ENCODE results near the gene GFPT2. TPM values are rescaled to one million over a fixed set of nuclear protein-coding genes. Genes with fewer than 3 reads are reported as not detected.

The GFPT2 gene
- total and polyA plus RNA-seq, 4 experiments from 2014 or later: 0.12 to 1.00 (median 0.13) TPM; not detected in 1

GRCh38 chr5:180335614-180336233 is 17.4 kb downstream of the GFPT2 start:
- Mint-ChIP-seq H3K4me3 (no peak overlapping the region), H3K27ac (no peak overlapping the region), H3K27me3 (peaks cover 12 to 16% of the 10 kb centered on the region in 2 donors), H3K4me1 (no peaks in the 10 kb centered on the region), H3K9me3 (no peaks in the 10 kb centered on the region), H3K36me3 (no peaks in the 10 kb centered on the region)
- ChIA-PET POLR2A (ENCODE audit: partially characterized antibody) (no interaction called here), CTCF (ENCODE audit: partially characterized antibody) (interaction anchor here (3.5 kb wide), 1 partner anchor 7 kb away, joined by 20 read pairs; no protein-coding TSS in a partner anchor)
- Histone ChIP-seq H3K27me3 (ENCODE audit: insufficient read depth, low read length) (no peaks in the 10 kb centered on the region), H3K4me1 (ENCODE audit: insufficient read depth, low read length) (no peaks in the 10 kb centered on the region), H3K4me3 (ENCODE audit: low read length in 2 of 2) (no peak overlapping the region), H3K36me3 (ENCODE audit: insufficient read depth, low read length) (no peaks in the 10 kb centered on the region), H3K9me3 (ENCODE audit: control insufficient read depth in 1 of 2, low read length in 2 of 2) (no peaks in the 10 kb centered on the region), H3K27ac (ENCODE audit: low read depth, low read length) (no peak overlapping the region)
- intact Hi-C loops (cut with micrococcal nuclease): no loop called here
- DNase-seq: no peak

DNA sequence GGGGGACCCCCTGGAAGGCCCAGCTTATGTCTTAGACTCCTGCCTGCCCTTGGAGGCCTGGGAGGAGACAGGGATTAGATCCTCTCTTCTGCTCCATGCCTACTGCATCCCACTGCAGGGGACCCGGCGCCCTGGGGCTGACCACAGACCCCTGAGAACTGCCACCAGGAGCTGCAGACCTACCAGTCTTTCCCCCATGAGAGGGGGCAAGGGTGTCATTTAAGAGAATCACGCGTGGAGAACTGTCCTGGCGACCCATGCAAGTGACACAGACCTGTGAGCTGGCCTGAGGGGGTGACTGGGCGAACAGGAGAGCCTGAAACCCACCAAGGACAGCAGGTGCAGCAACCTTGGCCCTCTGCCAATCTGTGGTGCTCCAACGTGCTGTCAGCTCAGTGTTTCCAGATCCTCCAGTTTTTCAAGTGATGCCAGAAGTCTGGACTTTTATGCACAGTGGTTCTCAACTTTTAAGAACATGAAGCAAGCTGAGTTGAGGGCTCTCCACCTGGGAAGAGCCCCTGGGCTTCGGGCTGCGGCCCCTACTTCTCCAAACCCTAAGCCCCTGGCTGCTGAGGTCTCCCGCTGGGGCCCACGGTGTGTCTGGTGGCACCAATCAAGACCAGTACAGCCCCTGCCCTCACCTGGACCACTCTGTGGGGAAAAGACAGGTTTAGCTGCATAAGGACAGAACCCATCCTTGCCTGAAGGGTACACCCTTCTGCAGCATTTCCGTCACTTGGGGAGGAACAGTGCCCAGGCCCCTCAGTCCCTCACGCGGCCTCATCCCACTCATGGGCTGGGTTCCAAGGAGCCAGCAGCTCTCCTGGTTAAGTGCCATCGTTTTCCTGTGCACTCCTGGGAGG is 18.2 kb downstream of the GFPT2 start:
- Mint-ChIP-seq H3K4me1 (no peaks in the 10 kb centered on the region), H3K4me3 (no peak overlapping the region), H3K36me3 (no peaks in the 10 kb centered on the region), H3K27ac (no peak overlapping the region), H3K9me3 (no peaks in the 10 kb centered on the region), H3K27me3 (peaks cover 12 to 16% of the 10 kb centered on the region in 2 donors)
- Histone ChIP-seq H3K9me3 (ENCODE audit: control insufficient read depth in 1 of 2, low read length in 2 of 2) (no peaks in the 10 kb centered on the region), H3K36me3 (ENCODE audit: insufficient read depth, low read length) (no peaks in the 10 kb centered on the region), H3K4me3 (ENCODE audit: low read length in 2 of 2) (no peak overlapping the region), H3K27me3 (ENCODE audit: insufficient read depth, low read length) (no peaks in the 10 kb centered on the region), H3K4me1 (ENCODE audit: insufficient read depth, low read length) (no peaks in the 10 kb centered on the region), H3K27ac (ENCODE audit: low read depth, low read length) (no peak overlapping the region)
- ChIA-PET CTCF (ENCODE audit: partially characterized antibody) (no interaction called here), POLR2A (ENCODE audit: partially characterized antibody) (interaction anchor here (1.0 kb wide), 1 partner anchor 42 kb away, joined by 3 read pairs; no protein-coding TSS in a partner anchor)
- intact Hi-C loops (cut with micrococcal nuclease): no loop called here
- no peak for DNase-seq

- no peak overlapping the region for H3K4me3 Mint-ChIP-seq
These were observed 19.0 kb downstream of the GFPT2 start for GRCh38 chr5:180334176-180334575.

DNA sequence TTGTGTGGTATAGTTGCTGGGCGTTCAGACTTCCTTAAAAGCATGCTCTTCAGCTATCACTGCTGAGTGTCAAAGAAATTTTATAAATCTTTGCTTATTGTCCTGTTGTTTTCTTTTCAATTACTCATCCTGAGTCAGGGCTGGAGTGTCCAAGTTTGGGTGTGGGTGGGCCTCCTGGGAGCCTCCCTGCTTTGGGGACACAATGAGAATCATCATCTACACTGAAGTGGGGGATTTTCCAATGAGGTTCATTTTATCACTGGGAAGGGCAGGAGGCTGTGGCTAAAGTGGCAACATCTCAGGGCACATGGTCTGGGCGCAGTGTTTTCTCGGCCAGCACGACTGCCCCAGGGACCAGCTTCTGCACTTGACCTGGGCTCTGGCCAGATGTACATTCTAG is 19.5 kb downstream of the GFPT2 start:
- H3K9me3 ChIP-seq (ENCODE audit: control insufficient read depth in 1 of 2, low read length in 2 of 2): no peaks in the 10 kb centered on the region
- Mint-ChIP-seq H3K9me3 (no peaks in the 10 kb centered on the region), H3K4me1 (peaks cover 0 to 3% (median 0%) of the 10 kb centered on the region in 4 donors), H3K4me3 (no peak overlapping the region), H3K27ac (no peak overlapping the region), H3K27me3 (peaks cover 8 to 12% of the 10 kb centered on the region in 2 donors), H3K36me3 (no peaks in the 10 kb centered on the region)
- no peak for DNase-seq
- no peak overlapping the region for H3K27ac ChIP-seq (ENCODE audit: low read depth, low read length)
- H3K36me3 ChIP-seq (ENCODE audit: insufficient read depth, low read length): no peaks in the 10 kb centered on the region
- no peak overlapping the region for H3K4me3 ChIP-seq (ENCODE audit: low read length in 2 of 2)
- no peaks in the 10 kb centered on the region for H3K27me3 ChIP-seq (ENCODE audit: insufficient read depth, low read length)
- H3K4me1 ChIP-seq (ENCODE audit: insufficient read depth, low read length): no peaks in the 10 kb centered on the region
- ChIA-PET POLR2A (ENCODE audit: partially characterized antibody) (interaction anchor here (1.0 kb wide), 1 partner anchor 41 kb away, joined by 3 read pairs; no protein-coding TSS in a partner anchor), CTCF (ENCODE audit: partially characterized antibody) (interaction anchor here (1.0 to 3.9 kb wide), 2 partner anchors 18 to 39 kb away, joined by 3 to 16 read pairs; no protein-coding TSS in a partner anchor)
- intact Hi-C loops (cut with micrococcal nuclease): no loop called here

More at GRCh38 chr5:180334176-180334575, 19.0 kb downstream of the GFPT2 start:
- intact Hi-C loops (cut with micrococcal nuclease): no loop called here
- H3K9me3 Mint-ChIP-seq: no peaks in the 10 kb centered on the region
- no peak overlapping the region for H3K4me3 ChIP-seq (ENCODE audit: low read length in 2 of 2)
- H3K27ac ChIP-seq (ENCODE audit: low read depth, low read length): no peak overlapping the region
- H3K36me3 Mint-ChIP-seq: no peaks in the 10 kb centered on the region
- H3K4me1 ChIP-seq (ENCODE audit: insufficient read depth, low read length): no peaks in the 10 kb centered on the region
- H3K27ac Mint-ChIP-seq: no peak overlapping the region
- H3K36me3 ChIP-seq (ENCODE audit: insufficient read depth, low read length): no peaks in the 10 kb centered on the region
- no peaks in the 10 kb centered on the region for H3K4me1 Mint-ChIP-seq
- no peak for DNase-seq
- peaks cover 8 to 12% of the 10 kb centered on the region in 2 donors for H3K27me3 Mint-ChIP-seq
- H3K27me3 ChIP-seq (ENCODE audit: insufficient read depth, low read length): no peaks in the 10 kb centered on the region
- ChIA-PET CTCF (ENCODE audit: partially characterized antibody) (interaction anchor here (1.0 kb wide), 1 partner anchor 18 kb away, joined by 3 read pairs; no protein-coding TSS in a partner anchor), POLR2A (ENCODE audit: partially characterized antibody) (interaction anchor here (1.0 kb wide), 1 partner anchor 41 kb away, joined by 3 read pairs; no protein-coding TSS in a partner anchor)
- H3K9me3 ChIP-seq (ENCODE audit: control insufficient read depth in 1 of 2, low read length in 2 of 2): no peaks in the 10 kb centered on the region

- Mint-ChIP-seq H3K4me1 (peaks cover 0 to 5% (median 0%) of the 10 kb centered on the region in 4 donors), H3K36me3 (no peaks in the 10 kb centered on the region), H3K27ac (no peak overlapping the region), H3K27me3 (peaks cover 8 to 12% of the 10 kb centered on the region in 2 donors), H3K9me3 (no peaks in the 10 kb centered on the region), H3K4me3 (no peak overlapping the region)
- intact Hi-C loops (cut with micrococcal nuclease): no loop called here
- ChIA-PET POLR2A (ENCODE audit: partially characterized antibody) (no interaction called here), CTCF (ENCODE audit: partially characterized antibody) (interaction anchor here (3.9 kb wide), 1 partner anchor 39 kb away, joined by 16 read pairs; no protein-coding TSS in a partner anchor)
- Histone ChIP-seq H3K27ac (ENCODE audit: low read depth, low read length) (no peak overlapping the region), H3K36me3 (ENCODE audit: insufficient read depth, low read length) (no peaks in the 10 kb centered on the region), H3K27me3 (ENCODE audit: insufficient read depth, low read length) (no peaks in the 10 kb centered on the region), H3K4me3 (ENCODE audit: low read length in 2 of 2) (no peak overlapping the region), H3K4me1 (ENCODE audit: insufficient read depth, low read length) (no peaks in the 10 kb centered on the region), H3K9me3 (ENCODE audit: control insufficient read depth in 1 of 2, low read length in 2 of 2) (no peaks in the 10 kb centered on the region)
- DNase-seq: no peak
These were observed 20.3 kb downstream of the GFPT2 start for GRCh38 chr5:180332861-180333260.

- no peak for DNase-seq
- CTCF ChIA-PET (ENCODE audit: partially characterized antibody): interaction anchor here (3.9 to 4.1 kb wide), 2 partner anchors 10 to 38 kb away, joined by 16 to 29 read pairs; no protein-coding TSS in a partner anchor
- no peaks in the 10 kb centered on the region for H3K27me3 ChIP-seq (ENCODE audit: insufficient read depth, low read length)
These were observed 21.1 kb downstream of the GFPT2 start for GRCh38 chr5:180332051-180332517.

DNA sequence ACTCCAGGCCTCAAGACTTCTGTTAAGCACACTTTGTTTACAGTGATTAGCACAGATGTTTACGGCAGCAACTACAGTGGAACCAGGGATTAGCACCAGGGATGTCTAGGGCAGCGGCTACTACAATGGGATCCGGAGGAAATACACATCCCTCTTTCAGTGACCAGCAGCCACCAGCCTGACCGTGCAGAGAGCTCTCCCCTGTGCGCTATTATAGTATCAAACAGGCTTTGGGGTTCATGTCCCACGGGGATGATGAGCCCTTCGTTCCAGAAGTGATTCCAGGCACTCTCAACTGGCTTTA is 21.5 kb downstream of the GFPT2 start:
- H3K4me1 Mint-ChIP-seq: peaks cover 0 to 5% (median 0%) of the 10 kb centered on the region in 4 donors
- POLR2A ChIA-PET (ENCODE audit: partially characterized antibody): no interaction called here
- H3K4me3 Mint-ChIP-seq: no peak overlapping the region

More at GRCh38 chr5:180332051-180332517, 21.1 kb downstream of the GFPT2 start:
- H3K27ac ChIP-seq (ENCODE audit: low read depth, low read length): no peak overlapping the region
- H3K27ac Mint-ChIP-seq: no peak overlapping the region
- H3K9me3 ChIP-seq (ENCODE audit: control insufficient read depth in 1 of 2, low read length in 2 of 2): no peaks in the 10 kb centered on the region
- peaks cover 6 to 12% of the 10 kb centered on the region in 2 donors for H3K27me3 Mint-ChIP-seq
- no peaks in the 10 kb centered on the region for H3K9me3 Mint-ChIP-seq
- H3K4me3 ChIP-seq (ENCODE audit: low read length in 2 of 2): no peak overlapping the region
- POLR2A ChIA-PET (ENCODE audit: partially characterized antibody): no interaction called here
- H3K4me1 Mint-ChIP-seq: peaks cover 0 to 5% (median 0%) of the 10 kb centered on the region in 4 donors
- no peaks in the 10 kb centered on the region for H3K4me1 ChIP-seq (ENCODE audit: insufficient read depth, low read length)
- no peak overlapping the region for H3K4me3 Mint-ChIP-seq
- no peaks in the 10 kb centered on the region for H3K36me3 Mint-ChIP-seq
- no peaks in the 10 kb centered on the region for H3K36me3 ChIP-seq (ENCODE audit: insufficient read depth, low read length)
- intact Hi-C loops (cut with micrococcal nuclease): no loop called here

More for the DNA sequence above, 21.5 kb downstream of the GFPT2 start:
- intact Hi-C loops (cut with micrococcal nuclease): no loop called here
- Histone ChIP-seq H3K36me3 (ENCODE audit: insufficient read depth, low read length) (no peaks in the 10 kb centered on the region), H3K27ac (ENCODE audit: low read depth, low read length) (no peak overlapping the region), H3K4me3 (ENCODE audit: low read length in 2 of 2) (no peak overlapping the region), H3K4me1 (ENCODE audit: insufficient read depth, low read length) (no peaks in the 10 kb centered on the region), H3K27me3 (ENCODE audit: insufficient read depth, low read length) (no peaks in the 10 kb centered on the region), H3K9me3 (ENCODE audit: control insufficient read depth in 1 of 2, low read length in 2 of 2) (no peaks in the 10 kb centered on the region)
- H3K9me3 Mint-ChIP-seq: no peaks in the 10 kb centered on the region
- H3K27ac Mint-ChIP-seq: no peak overlapping the region
- CTCF ChIA-PET (ENCODE audit: partially characterized antibody): interaction anchor here (3.9 to 4.1 kb wide), 2 partner anchors 11 to 37 kb away, joined by 16 to 29 read pairs; no protein-coding TSS in a partner anchor
- H3K36me3 Mint-ChIP-seq: no peaks in the 10 kb centered on the region
- DNase-seq: no peak
- peaks cover 6 to 12% of the 10 kb centered on the region in 2 donors for H3K27me3 Mint-ChIP-seq
